GM18519 (cell line): ENCODE results near the gene HEPHL1.

Experiments
- ATAC-seq: cut with Tn5 transposase; IDR thresholded peaks from one replicate; pipeline ENCODE4 v1.9.1; 2021; ENCODE audit warnings: mild to moderate bottlenecking, moderate library complexity; ENCODE audit not compliant: unreplicated experiment, low FRiP score

Gene HEPHL1

DNA sequence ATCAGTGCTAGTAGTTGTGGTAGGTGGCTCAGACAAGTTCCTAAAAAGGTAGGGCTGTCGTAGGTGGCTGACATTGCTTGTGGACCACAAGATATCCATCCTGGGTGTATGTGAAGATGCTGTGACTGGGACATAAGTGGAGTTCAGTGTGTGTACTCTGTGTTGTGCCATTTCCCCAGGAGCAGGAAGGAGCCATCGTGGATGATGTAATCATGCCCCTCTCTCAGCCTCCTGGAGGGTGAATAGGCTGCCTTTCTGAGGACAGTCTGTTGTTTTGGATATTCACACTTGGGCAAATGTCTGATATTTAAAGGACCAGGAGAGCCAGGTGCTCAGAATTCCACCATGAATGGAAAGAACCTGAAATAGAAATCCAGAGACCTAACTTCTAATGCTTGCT lies 2.7 kb downstream of the HEPHL1 start:
- no peak for ATAC-seq

DNA sequence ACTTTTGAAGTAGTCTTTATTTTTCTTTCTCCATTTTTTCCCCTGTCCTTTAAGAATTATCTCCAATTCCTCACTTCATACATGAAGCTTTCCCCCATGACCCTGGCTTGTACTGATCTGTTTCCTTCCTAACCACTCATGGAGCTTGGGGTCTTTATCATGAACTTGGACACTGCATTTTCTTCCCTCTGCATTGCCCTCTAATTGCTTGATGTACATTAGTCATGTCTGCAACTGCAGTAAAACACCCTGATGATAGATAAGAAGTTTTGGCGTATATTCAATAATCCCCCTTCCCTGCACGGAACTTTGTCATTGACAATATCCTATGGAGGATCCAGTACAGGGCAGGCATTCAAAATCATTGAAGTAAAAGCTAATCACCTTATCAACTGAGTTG lies 3.4 kb downstream of the HEPHL1 start:
- no peak for ATAC-seq

DNA sequence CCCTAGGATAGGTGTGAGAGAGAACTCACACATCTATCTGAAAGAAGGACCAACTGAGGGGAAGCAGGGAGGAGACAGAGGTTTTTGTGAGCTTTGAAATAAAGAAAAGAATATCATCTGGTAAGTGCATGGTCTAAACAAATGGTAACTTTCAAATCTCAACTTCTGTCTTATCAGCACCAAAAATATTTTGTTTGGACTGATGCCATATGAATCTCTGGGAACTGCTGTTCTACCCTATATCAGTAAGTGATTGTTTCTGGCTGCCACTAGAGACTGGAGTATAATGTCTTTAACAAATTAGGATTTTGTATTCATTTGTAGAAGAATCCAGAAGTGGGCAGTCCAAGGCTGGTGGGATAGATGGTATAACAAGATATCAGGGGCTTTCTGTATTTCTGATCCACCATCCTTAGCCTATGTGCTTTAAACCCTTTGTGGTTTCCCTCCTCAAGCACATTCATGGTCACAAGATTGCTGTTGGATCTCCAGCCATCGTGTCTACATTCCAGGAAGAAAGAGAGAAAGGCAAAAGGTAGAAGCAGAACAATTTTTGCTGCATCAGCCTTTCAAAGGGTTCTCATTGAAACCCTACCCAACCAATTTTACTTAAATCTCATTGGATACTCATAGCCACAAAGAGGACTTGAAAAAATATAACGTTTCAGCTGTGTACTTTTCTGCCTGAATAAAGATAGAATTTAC lies 4.7 kb downstream of the HEPHL1 start:
- no peak for ATAC-seq

DNA sequence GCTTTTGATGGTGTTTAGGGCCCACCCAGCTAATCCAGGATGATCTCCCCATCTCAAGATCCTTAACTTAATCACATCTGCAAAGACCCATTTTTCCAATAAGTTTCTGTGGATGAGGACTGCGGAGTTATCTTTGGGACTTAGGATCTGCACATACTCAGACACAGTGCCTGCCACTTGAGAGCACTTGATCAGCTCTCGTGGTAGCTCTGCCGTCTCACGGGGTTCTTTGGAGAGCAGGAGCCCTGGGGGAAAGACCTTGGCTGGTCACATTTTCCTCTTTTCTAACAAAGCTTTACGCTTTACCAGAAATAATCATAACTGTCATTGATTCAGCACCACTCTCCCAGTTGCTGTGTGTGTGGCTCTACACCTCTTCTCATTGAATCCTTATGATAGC lies 6.1 kb downstream of the HEPHL1 start:
- ATAC-seq = no peak

DNA sequence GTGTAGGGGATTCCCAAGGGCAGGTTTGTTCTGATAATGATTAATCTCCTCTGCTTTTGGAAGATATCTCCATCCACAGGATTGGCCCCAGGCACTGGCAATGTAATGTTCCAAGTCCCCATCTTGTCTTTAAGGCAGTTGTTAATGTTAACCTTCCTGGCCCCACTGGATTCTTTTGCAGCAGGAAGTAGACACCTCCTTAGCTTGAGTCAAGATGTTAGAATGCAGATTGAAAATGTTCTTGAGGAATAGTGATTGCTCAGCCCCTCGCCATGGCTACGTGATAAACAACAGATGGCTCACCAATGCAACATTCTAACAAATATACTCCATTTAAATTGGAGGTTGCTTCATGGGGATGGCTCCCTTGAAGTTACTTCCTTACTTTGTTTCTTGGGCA lies 7.3 kb downstream of the HEPHL1 start:
- no peak for ATAC-seq

DNA sequence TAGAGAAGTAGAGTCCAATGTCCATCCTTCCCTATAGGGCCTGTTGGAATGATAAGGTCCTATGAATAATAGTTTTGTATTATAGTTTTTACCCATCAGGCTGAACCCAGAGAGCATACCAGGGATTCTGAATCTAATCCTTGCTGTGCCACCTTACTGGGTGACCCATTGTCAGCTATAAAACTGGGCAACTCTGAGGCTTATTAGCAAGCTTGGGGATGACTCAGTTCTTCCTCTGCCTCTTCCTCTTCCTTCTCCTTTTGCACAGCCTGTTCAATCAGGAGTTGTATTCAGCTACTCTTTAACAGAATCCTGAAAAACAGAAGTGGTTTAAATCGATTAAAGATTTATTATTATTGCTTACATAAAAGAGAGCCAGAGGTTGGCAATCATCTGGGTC lies 8.9 kb downstream of the HEPHL1 start:
- no peak for ATAC-seq

DNA sequence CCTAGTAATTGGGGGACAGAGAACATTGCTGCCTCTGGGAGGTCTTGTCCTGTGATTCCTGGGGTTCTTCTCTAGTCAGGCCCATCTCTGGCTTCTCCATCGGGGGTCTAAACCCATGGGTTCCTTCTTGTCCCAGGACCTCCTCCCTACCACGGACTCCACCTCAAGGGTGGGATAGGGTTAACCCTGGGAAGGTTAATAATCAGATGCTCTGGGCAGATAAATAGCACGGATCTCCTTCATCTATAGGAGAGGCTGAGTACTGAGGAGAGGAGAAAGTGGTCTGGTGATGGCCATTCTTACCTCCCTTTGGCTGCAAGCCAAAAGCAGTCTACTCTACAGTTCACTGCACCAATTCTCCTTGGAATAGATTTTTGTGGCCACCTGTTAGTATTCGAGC lies 10.5 kb downstream of the HEPHL1 start:
- ATAC-seq = no peak

DNA sequence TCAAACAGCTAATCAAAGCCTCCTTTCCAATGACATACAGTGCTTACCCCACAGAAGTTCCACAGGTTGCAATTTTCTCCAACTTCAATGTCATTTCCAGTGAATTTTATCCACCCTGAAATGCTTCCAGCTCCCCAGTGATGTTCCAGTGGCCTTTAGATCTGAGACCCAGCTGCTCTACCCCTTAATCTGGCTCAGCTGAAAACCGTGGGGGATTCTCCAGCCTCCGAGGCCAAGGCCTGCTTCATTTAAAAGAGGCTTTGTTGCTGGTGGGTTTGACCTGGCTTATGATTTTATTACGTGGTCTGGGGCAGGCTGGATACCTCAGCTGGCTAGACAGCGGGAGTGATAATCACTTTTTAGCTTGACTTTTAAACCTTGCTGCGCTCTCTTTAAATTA lies 10.9 kb downstream of the HEPHL1 start:
- ATAC-seq = no peak

DNA sequence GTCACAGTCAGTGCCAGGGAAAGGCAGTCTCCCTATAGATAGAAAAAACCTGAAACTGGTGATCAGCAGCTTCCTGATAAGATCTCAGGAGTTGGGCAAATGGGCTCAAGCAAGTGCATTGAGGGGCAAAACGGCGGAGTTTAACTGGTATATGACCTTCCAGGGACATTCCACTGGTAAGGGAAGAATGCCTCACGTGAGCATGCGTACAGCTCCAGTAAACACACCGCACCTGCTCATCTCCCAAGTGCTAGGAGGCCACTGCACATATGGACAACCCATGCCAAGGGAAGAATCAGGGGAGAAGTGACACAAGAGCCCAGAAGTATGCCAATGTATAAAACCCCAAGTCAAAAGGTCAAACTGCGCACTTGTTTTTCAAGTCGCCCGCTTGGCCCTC lies 11.6 kb downstream of the HEPHL1 start:
- ATAC-seq = no peak

DNA sequence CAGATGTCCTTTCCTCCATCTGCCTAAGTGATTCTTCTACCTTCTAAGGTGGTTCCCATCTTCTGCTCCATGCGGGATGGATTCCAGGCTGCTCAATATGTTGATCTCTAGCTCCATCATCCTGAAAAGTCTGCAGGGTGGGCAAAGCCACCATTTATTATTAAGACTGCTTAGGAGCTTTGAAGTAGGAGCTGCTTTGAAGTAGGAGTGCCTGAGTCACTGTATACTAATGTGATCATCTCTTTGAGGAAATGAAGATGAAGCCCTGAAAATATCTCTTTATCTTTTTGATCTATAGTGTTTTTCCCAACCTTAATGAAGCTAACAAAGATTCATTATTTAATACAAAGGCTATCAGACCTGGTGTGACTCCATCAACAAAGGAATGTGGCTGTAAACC lies 13.1 kb downstream of the HEPHL1 start:
- no peak for ATAC-seq

DNA sequence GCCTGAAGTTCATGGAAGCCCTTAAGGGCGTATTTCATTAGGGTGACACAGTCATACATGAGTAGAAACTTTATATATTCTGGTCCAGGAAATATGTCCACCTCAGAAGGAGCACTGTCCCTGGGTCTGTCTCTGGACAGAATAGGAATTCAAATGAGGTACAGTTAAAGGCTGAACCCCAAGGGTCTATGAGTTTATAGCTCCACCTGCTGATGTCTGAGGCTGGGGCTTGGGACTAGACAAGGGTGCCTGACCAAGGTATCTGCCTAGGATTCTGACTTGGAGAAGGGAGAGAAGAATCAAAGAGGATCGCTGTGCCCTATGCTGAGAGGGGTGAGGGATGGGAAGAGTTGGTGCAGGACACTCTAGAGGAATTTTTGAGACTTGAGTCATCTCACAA lies 14.9 kb downstream of the HEPHL1 start:
- no peak for ATAC-seq

DNA sequence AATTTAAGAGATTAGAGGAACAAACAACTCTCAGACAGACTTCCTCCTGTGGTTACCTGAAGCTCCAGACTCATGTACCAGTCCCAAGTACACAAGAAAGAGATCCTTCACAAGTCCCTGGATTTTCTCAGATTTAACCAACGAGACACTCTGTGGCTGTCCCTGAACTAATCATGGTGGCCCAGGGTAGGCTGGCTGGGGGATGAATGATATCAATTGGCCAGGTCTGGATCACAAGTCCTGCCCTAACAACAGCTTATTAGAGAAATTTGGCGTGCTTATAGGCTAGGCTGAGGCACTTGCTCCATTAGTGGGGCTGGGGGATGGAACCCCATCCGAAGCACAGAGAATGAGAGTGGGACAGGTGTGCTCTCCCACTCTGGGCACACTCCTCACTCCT lies 22.1 kb downstream of the HEPHL1 start:
- ATAC-seq = no peak

DNA sequence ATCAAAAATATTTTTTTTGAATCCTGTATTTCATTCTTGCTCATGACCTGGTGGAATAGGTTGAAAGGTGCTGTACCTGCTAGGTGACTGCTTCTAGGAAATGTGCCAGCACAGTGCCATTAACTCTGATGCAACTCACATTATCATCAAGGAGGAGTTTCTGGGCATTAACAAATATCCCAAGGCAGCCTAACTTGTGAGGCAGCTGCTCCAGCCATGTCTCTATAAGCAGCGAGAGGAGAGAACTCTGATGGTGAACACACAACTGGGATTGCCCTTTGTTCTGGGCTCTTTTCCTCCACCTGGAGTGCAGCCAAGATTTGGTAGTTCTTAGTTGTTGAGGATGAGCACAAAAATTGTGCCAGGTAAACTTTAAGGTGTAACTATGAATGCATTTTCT lies 25.6 kb downstream of the HEPHL1 start:
- ATAC-seq = no peak

DNA sequence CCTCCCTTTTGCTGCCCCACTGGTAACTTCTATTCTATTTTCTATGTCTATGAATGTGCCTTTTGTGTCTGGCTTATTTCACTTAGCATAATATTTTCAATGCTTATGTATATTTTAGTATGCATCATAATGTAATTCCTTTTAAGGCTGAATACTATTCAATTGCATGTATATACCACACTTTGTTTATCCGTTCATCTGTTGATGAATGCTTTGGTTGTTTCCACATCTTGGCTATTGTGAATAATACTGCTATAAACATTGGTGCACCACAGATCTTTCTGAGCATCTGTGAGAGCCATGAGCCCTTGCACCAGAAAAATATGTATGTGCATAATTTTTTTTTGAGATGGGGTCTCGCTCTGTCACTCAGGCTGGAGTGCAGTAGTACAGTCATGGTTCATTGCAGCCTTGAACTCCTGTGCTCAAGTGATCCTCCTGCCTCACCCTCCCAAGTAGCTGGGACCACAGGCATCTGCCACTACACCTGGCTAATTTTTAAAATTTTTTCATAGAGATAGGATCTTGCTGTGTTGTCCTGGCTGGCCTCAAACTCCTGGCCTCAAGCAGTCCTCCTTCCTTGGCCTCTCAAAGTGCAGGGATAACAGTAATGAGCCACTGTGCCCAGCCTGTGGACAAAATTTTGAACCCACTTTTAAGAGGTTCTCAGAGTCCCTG lies 27.0 kb downstream of the HEPHL1 start:
- ATAC-seq = no peak

DNA sequence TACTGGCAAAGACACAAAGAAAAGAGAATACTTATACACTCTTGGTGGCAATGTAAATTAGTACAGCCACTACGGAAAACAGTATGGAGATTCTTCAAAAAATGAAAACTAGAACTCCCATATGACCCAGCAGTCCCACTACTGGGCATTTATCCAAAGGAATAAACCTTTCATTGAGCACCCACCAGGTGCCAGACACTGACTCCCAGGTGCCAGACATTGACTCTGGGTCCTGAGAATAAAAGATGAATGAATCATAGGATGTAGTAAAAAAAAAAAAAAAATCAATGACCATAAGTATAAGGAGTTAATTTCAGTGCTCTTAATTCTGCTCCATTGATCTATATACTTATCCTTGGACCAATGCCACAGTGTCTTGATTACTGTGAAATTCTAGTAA lies 28.2 kb downstream of the HEPHL1 start:
- no peak for ATAC-seq

DNA sequence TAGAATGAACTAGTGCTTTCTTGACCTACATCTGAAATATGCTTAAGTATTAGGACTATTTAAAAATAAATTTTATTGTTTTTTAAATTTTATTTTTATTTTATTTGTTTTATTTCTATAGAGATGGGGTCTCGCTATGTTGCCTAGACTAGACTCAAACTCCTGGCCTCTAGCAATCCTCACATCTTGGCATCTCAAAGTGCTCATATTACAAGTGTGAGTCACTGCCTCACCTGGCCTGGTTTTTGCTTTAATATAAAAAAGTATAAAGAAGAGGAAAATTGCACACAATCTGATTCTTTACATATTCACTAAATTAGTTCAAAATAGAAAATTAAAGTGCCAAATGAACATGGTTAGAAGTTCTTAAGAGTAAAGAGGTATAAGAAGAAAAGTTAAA lies 37.5 kb downstream of the HEPHL1 start:
- no peak for ATAC-seq

DNA sequence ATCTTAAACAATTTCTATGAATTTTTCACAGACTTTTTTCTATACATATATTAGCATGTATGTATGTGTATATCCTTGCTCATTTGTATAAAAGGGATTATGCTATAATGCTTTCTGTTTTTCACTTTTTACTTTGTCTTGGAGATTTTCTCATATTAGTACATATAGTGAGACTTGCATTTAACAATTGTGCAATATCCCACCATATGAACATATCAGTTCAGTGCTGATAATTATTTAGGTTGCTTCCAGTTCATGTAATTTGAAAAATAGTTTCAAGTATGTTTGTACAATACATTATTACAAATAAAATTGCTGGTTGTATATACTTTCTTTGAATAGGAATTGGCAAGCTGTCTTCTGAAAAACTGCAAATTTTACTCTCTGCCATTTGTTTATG lies 37.9 kb downstream of the HEPHL1 start:
- no peak for ATAC-seq

DNA sequence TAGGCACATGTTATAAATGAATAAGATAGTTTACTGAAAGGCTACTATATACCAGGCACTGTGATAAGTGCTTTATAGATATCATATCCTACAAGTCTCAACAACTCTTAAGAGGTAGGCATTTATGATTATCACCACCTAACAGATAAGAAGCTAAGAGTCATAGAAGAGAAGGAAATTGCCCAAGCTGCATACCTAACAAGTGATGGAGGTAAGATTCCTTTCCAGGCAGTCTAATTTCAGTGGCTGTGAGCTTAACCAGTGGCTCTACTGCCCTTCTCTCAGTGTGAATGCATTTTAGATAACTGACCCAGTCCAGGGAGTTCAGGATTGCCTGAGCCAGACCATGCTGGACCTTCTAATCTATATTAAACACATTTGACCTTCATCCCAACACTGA lies 39.2 kb downstream of the HEPHL1 start:
- ATAC-seq = no peak

DNA sequence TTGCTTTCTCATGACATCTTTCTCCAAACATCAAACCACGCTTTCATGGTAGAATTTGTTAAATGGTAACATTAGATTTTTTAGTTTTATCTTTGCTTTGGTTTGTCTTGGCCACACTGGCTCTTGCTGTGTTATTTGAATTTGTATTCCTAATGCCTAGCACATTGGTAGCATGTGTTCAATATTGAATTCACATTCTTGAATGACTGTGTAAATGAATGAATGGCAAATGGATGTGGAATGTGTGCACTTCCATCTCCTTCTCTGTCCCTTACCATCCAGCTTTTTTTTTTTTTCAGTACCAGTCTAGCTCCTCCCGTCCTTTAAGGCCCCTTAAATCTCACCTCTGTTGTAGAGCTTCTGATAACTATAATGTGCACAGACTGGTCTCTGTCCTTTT lies 41.2 kb downstream of the HEPHL1 start:
- no peak for ATAC-seq

DNA sequence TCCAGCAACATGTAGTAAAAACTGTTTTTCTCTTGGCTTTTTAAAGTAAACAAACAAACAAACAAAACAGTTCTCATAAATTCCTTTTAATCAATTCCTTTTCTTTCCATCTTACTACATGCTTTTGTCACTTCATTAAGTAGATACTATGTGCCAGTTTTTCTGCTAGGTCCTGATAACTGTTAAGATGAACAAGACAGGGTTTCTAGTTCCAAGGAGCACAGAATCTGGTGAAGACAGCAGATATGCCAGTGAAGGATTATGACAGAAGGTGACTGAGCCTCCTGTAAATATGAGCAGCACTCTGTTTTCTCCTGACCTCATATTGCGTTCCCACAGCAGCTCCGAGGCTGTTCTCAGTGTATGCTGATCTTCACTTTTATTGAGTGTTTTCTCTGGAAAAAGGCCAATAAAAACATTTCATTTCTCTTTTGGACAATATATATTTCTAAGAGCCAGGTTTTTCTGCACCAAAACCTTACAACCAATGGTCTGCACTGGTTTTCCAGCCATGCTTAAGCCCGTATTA lies 45.8 kb downstream of the HEPHL1 start:
- no peak for ATAC-seq

DNA sequence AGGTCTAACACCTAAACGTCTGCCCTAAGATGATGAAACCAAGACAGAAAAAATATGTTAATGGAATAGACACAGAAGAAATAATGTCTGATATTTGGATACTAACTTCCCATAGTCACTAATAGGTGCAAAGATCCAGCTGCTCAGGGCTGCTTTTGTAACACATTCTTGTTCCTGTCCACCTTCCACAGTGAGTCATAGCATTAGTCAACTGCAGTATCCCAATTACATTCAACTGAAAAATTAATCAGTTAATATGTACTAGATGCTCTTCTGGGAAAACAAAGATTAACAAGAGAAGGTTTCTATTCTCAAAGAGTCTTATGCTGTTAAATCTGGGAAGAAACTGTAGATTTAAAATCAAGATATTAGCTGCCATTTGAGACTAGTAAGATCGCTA lies 47.6 kb downstream of the HEPHL1 start:
- ATAC-seq = no peak

DNA sequence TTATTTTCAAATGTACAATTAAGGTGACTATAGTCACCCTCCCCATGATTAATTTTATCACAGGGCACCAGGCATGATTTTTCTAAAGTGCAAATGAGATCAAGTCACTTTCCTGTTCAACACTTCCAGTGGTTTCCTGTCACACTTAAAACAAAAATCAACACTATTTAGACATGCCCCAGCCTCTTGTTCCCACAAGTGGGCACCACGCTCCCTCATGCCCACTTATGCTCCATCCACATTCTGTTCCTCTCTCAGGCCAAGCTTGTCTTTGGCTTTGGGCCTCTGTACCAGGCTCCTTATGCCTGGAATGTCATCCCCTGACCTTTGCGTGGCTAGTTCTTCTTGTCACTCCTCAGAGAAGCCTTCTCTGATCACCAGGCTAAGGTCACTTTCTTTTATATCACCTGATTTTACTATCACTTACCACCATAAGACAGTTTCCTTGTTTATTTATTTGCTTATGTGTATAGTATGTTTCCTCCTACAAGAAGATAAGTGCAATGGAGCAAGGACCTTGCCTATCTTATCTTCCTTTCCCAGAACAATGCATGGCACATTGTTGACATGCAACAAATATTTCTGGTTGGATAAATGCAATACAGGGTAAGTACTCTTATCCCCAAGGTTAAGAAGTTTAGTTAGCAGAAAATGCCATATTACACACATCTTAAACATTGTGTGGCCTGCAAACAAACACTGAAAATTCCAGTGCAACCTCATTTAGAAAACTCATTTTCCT lies 56.6 kb downstream of the HEPHL1 start:
- ATAC-seq = no peak
